Liver (tissue), 3 donors: Measurements from ENCODE around the gene POMGNT1.

Source experiments
- GABPA ChIP-seq, 2 donors: IDR thresholded peaks in 1 of 2; conservative IDR thresholded peaks in 1 of 2; 2 replicates each; pipeline ENCODE4 v1.6.1; 2016; ENCODE audit warnings: antibody characterized with exemption in 2 of 2, mild to moderate bottlenecking in 1 of 2, moderate library complexity in 1 of 2
- JUND ChIP-seq, 2 donors: IDR thresholded peaks; 2 replicates each; pipeline ENCODE4 v1.6.1; 2016; ENCODE audit warnings: antibody characterized with exemption in 2 of 2
- RXRA ChIP-seq, 2 donors: IDR thresholded peaks; 2 replicates each; pipeline ENCODE4 v1.6.1; 2017 to 2018; ENCODE audit warnings: antibody characterized with exemption in 2 of 2, mild to moderate bottlenecking in 1 of 2
- TF ChIP-seq, protein P1 (sequence below): IDR thresholded peaks from 2 replicates; pipeline ENCODE4 v1.6.1; 2016; ENCODE audit warnings: antibody characterized with exemption
- TF ChIP-seq, protein P2 (sequence below): fragments of 150-350 bp; IDR thresholded peaks from 2 replicates; pipeline ENCODE4 v1.5.1; 2017; ENCODE audit warnings: improper control_type of control experiment, low read depth, low read length; ENCODE audit not compliant: missing input control
- TF ChIP-seq, protein P3 (sequence below): IDR thresholded peaks from 2 replicates; pipeline ENCODE4 v1.6.1; 2016; ENCODE audit warnings: antibody characterized with exemption
- donor health status: healthy.
- donor health status: healthy.

DNA sequence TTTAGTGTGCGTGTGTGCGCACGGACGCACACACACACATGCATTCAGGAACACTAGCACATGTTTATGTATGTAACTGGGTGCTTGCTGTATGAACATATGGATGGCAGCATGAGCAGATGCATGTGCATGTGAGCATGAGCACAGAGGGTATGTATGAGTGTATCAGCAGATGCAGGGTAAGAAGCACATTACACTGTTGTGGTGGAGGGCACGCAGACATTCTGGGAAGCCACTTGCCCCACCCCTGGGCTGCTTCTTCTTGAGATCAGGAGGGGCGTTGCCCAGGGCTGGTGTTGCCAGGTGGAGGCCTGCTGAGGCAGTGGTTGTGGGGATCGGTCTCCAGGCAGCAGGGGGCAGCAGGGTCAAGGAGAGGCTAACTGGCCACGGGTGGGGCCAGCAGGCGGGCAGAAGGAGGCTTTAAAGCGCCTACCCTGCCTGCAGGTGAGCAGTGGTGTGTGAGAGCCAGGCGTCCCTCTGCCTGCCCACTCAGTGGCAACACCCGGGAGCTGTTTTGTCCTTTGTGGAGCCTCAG lies 18.1 kb downstream of the POMGNT1 start:
- TF ChIP-seq, protein P1, sequence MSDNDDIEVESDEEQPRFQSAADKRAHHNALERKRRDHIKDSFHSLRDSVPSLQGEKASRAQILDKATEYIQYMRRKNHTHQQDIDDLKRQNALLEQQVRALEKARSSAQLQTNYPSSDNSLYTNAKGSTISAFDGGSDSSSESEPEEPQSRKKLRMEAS: no peak
- TF ChIP-seq, protein P2, sequence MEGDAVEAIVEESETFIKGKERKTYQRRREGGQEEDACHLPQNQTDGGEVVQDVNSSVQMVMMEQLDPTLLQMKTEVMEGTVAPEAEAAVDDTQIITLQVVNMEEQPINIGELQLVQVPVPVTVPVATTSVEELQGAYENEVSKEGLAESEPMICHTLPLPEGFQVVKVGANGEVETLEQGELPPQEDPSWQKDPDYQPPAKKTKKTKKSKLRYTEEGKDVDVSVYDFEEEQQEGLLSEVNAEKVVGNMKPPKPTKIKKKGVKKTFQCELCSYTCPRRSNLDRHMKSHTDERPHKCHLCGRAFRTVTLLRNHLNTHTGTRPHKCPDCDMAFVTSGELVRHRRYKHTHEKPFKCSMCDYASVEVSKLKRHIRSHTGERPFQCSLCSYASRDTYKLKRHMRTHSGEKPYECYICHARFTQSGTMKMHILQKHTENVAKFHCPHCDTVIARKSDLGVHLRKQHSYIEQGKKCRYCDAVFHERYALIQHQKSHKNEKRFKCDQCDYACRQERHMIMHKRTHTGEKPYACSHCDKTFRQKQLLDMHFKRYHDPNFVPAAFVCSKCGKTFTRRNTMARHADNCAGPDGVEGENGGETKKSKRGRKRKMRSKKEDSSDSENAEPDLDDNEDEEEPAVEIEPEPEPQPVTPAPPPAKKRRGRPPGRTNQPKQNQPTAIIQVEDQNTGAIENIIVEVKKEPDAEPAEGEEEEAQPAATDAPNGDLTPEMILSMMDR: no peak
- TF ChIP-seq GABPA (IDR thresholded peaks at IDR 0.05 in 1 of 2, conservative IDR thresholded peaks at IDR 0.05 in 1 of 2) (no peak), RXRA (IDR thresholded peaks at IDR 0.05) (no peak), JUND (IDR thresholded peaks at IDR 0.05) (no peak)
- TF ChIP-seq, protein P3, sequence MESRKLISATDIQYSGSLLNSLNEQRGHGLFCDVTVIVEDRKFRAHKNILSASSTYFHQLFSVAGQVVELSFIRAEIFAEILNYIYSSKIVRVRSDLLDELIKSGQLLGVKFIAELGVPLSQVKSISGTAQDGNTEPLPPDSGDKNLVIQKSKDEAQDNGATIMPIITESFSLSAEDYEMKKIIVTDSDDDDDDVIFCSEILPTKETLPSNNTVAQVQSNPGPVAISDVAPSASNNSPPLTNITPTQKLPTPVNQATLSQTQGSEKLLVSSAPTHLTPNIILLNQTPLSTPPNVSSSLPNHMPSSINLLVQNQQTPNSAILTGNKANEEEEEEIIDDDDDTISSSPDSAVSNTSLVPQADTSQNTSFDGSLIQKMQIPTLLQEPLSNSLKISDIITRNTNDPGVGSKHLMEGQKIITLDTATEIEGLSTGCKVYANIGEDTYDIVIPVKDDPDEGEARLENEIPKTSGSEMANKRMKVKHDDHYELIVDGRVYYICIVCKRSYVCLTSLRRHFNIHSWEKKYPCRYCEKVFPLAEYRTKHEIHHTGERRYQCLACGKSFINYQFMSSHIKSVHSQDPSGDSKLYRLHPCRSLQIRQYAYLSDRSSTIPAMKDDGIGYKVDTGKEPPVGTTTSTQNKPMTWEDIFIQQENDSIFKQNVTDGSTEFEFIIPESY: no peak
